ENCODE results near the gene SH3BP4. TPM values are rescaled to one million over a fixed set of nuclear protein-coding genes. Genes with fewer than 3 reads are reported as not detected.

The SH3BP4 gene
- total and polyA plus RNA-seq, 2 of the 13 experiments (the other 11 are each of a cell fraction or from before 2014, with no cell fraction given): 34.6 to 99.1 TPM

GRCh38 chr2:234977228-234977679 lies 25.4 kb downstream of the SH3BP4 start (continued):
- TF ChIP-seq ZFP90 (CRISPR knock-in tag; IDR thresholded peaks at IDR 0.05; ENCODE audit: borderline replicate concordance) (0 out of 2 replicates have a peak, but pooled peaks have one; percentile 29), PCBP2 (optimal IDR thresholded peaks at IDR 0.05; ENCODE audit: low read depth, low read length, poor library complexity, severe bottlenecking) (no peak), JUND (CRISPR knock-in tag; IDR thresholded peaks at IDR 0.05) (no peak), ZNF275 (CRISPR knock-in tag; IDR thresholded peaks at IDR 0.05; ENCODE audit: borderline replicate concordance) (no peak; the same call in 1 of the 2 replicates), FOXK2 (IDR thresholded peaks at IDR 0.05) (no peak), AFF4 (CRISPR knock-in tag; IDR thresholded peaks at IDR 0.05) (no peak), ZNF777 (CRISPR knock-in tag; IDR thresholded peaks at IDR 0.05) (no peak), NCOA2 (CRISPR knock-in tag; IDR thresholded peaks at IDR 0.05) (peak; percentile 37; the same call in 1 of the 2 replicates), YY1 (IDR thresholded peaks at IDR 0.05; ENCODE audit: insufficient read depth, insufficient replicate concordance, low read depth, low read length) (peak; percentile 81), HNRNPLL (IDR thresholded peaks at IDR 0.05; ENCODE audit: low read depth, low read length, poor library complexity, severe bottlenecking) (peak; percentile 46), ZNF432 (CRISPR knock-in tag; IDR thresholded peaks at IDR 0.05; ENCODE audit: borderline replicate concordance) (no peak), ZNF772 (CRISPR knock-in tag; IDR thresholded peaks at IDR 0.05) (peak; percentile 53; the same call in 1 of the 2 replicates), RXRA (CRISPR knock-in tag; IDR thresholded peaks at IDR 0.05) (peak; percentile 65), ZNF704 (CRISPR knock-in tag; IDR thresholded peaks at IDR 0.05; ENCODE audit: borderline replicate concordance) (no peak), ZNF329 (CRISPR knock-in tag; IDR thresholded peaks at IDR 0.05; ENCODE audit: low read depth) (no peak), PAX8 (CRISPR knock-in tag; IDR thresholded peaks at IDR 0.05; ENCODE audit: borderline replicate concordance) (no peak), REST (IDR thresholded peaks at IDR 0.05; ENCODE audit: borderline replicate concordance in 1 of 2, low read depth in 1 of 2, low read length in 2 of 2) (no peak), U2AF2 (IDR thresholded peaks at IDR 0.05; ENCODE audit: low read depth, low read length) (no peak), ZNF136 (CRISPR knock-in tag; IDR thresholded peaks at IDR 0.05; ENCODE audit: low read depth) (no peak), SYNCRIP (IDR thresholded peaks at IDR 0.05; ENCODE audit: insufficient read depth, low read depth, low read length) (no peak)

All from HepG2 (cell line).